GM13976 (cell line): ENCODE measurements around the gene OCA2.

Experiments
- DNase-seq: peaks from one replicate; pipeline ENCODE4 v3.0.0; 2012; ENCODE audit warnings: low spot score
- in situ Hi-C: fragments of 300-500 bp; cut with MboI; formaldehyde crosslinking; loops from one replicate; pipeline ENCODE4 v1.12.0; 2022; ENCODE audit warnings: low sequenced_read_pairs, mixed read lengths, inconsistent platforms; ENCODE audit not compliant: unreplicated experiment
- TF ChIP-seq, protein P1 (sequence below): IDR thresholded peaks from 2 replicates; pipeline ENCODE4 v1.5.1; 2012; ENCODE audit warnings: borderline replicate concordance, mild to moderate bottlenecking; ENCODE audit not compliant: insufficient read depth; ENCODE audit errors: extremely low read depth, missing control alignments, control extremely low read depth

Gene OCA2

DNA sequence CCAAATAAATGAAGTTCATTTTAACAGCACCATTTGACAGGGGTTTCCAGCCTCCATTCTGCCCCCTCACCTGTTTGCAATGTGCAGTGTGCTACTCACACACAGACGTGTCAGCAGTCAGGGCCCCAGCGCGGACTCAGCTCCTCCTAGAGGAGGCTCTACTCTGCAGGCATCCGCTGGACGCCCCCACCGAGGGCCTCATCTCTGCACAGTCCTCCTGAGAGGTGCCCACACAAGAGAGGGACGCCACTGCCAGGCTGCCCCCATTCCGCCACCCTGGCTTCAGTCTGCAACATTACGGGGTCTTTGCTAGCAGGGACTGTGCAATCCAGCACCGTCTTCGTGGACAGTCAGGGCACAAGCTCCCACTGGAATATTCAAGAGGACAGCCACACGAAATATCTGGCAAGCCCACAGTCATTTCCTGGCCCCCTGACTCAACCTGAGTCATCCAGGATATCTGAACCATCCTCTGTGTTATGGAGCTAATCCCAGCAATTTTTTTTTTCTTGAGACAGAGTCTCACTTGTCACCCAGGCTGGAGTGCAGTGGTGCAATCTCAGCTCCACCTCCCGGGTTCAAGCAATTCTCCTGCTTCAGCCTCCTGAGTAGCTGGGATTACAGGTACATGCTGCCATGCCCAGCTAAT is 255.0 kb downstream of the OCA2 start:
- TF ChIP-seq, protein P1, sequence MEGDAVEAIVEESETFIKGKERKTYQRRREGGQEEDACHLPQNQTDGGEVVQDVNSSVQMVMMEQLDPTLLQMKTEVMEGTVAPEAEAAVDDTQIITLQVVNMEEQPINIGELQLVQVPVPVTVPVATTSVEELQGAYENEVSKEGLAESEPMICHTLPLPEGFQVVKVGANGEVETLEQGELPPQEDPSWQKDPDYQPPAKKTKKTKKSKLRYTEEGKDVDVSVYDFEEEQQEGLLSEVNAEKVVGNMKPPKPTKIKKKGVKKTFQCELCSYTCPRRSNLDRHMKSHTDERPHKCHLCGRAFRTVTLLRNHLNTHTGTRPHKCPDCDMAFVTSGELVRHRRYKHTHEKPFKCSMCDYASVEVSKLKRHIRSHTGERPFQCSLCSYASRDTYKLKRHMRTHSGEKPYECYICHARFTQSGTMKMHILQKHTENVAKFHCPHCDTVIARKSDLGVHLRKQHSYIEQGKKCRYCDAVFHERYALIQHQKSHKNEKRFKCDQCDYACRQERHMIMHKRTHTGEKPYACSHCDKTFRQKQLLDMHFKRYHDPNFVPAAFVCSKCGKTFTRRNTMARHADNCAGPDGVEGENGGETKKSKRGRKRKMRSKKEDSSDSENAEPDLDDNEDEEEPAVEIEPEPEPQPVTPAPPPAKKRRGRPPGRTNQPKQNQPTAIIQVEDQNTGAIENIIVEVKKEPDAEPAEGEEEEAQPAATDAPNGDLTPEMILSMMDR, result no peak
- in situ Hi-C loops, result no loop called here
- peak; percentile 7 for DNase-seq

DNA sequence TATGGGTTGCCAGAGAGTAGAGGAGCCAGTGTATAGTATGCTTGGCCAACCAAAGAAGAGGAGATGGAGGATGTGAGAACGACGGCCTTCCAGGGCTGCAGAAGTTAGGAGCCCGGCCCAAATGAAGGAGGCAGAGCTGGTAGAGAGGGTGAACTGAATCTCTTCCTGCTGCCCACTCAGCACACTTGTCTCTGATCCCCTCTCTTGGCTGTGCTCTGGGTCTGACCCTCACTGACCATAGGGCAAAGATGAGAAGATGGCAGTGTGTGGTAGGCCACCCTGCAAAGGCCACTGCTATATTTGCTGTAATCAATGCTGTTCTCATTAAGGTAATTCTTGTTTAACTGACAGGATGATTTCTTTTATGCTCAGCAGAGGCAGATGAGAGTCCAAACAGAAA is 256.0 kb downstream of the OCA2 start:
- TF ChIP-seq, protein P1, result no peak
- in situ Hi-C loops, result no loop called here
- peak; percentile 5 for DNase-seq

DNA sequence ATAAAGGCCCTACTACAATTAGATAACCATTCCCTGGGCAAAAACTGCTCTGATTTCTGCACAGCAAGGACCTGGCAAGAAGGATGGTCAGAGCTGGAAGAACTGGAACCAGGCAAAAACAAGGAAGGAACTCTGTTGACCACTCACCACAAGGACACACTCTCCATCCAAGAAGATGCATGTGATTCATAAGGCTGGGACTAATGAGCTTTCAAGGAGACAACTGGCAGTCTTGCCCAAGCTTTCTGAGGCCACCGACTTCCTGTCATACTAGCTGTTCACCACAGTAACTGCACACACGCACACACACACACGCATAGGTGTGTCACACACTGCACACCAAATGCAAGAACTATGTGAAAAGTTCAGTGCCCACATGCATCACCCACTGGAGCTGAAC is 256.6 kb downstream of the OCA2 start:
- TF ChIP-seq, protein P1, result no peak
- in situ Hi-C loops, result no loop called here
- no peak for DNase-seq

DNA sequence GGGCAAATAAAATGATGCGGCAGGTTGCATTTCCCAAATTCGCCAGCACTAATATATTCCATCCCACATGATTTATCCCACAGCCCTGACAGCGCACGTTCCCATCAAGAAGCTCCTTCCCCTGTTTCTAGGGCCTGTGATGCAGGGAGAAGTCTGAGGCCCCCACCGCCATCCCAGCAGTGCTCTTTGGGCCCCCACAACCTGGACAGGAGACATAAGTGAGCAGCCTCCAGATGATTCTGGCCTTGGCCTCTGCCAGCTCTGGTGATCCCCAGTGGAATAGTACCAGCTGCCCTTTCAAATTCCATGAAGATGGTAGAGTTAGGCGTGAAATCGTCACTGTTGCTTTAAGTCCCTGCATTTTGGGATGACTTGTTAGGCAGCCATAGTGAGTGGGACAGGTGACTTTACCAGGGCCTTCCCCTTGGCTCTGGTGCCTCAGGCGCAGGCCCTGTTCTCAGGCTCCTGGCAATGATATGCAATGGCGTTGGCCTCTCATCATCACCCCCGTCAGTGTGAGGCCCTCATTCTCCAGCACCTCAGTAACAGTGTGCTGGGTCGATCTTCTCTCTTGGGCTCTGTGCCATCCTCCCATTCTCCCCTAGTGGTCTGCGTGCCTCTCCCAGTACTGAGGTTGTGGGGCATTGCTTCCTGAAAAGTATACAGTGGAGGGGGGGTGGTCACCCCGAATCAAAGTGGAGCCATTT is 263.7 kb downstream of the OCA2 start:
- no peak for DNase-seq
- in situ Hi-C loops, result no loop called here
- TF ChIP-seq, protein P1, result no peak

DNA sequence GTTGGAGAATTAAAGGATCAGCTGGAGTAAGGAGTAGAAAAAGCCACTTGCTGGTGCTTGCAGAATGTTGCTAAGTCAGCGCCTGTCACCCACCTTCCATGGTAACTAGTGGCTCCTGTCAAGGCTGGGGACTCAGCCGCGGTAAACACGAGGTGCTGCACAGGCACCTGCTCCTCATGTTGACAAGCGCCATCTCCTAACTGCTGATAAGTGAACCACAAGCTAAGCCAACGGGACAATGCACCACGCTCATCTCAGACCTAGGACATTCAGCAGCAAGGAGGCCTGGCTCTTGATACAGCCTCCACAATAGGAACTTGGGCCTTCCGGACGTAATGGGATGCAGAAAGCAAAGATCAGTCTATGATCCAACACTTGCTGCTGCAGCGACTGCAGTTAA is 264.4 kb downstream of the OCA2 start:
- DNase-seq, result no peak
- in situ Hi-C loops, result no loop called here
- TF ChIP-seq, protein P1, result no peak

DNA sequence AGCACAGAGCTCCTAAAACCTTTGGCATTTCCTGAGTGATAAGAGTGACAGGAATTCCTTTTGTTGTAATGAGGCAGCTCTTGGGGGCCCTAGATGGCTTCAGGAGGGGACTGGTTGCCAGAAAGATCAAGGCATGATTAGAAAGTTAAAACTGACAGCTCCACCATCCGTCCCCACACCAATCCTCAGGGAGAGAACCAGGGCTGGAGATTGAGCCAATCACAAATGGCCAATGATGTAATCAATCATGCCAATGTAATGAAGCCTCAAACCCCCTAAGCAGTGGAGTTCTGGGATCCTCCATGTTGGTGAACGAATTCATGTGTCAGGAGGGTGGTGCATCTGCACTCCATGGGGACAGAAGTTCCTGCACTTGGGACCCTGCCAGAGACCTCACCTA is 265.1 kb downstream of the OCA2 start:
- in situ Hi-C loops, result no loop called here
- TF ChIP-seq, protein P1, result no peak
- DNase-seq, result no peak
